IPS-18c (cell line): ENCODE measurements around the gene ABCA13.

Experiments used
- H3K4me3 ChIP-seq: 2 replicates; pipeline ENCODE4 v1.7.0; 2013; ENCODE audit warnings: low read depth, mild to moderate bottlenecking, low read length, moderate library complexity; ENCODE audit not compliant: insufficient read depth
- H3K9me3 ChIP-seq: one replicate; pipeline ENCODE4 v1.6.1; 2013; ENCODE audit warnings: mild to moderate bottlenecking, low read length, moderate library complexity; ENCODE audit not compliant: control insufficient read depth, insufficient read depth

Gene ABCA13

GRCh38 chr7:48307041-48307714 lies 135.9 kb downstream of the ABCA13 start:
- H3K9me3 ChIP-seq = peaks cover 3% of the 10 kb centered on the region
- no peak overlapping the region for H3K4me3 ChIP-seq

GRCh38 chr7:48309720-48310119 lies 138.5 kb downstream of the ABCA13 start:
- Histone ChIP-seq H3K4me3 (no peak overlapping the region), H3K9me3 (peaks cover 3% of the 10 kb centered on the region)

GRCh38 chr7:48311464-48312100 lies 140.3 kb downstream of the ABCA13 start:
- no peaks in the 10 kb centered on the region for H3K9me3 ChIP-seq
- no peak overlapping the region for H3K4me3 ChIP-seq

- Histone ChIP-seq H3K9me3 (no peaks in the 10 kb centered on the region), H3K4me3 (no peak overlapping the region)
These were observed 140.9 kb downstream of the ABCA13 start for GRCh38 chr7:48312151-48312550.

- Histone ChIP-seq H3K9me3 (no peaks in the 10 kb centered on the region), H3K4me3 (no peak overlapping the region)
These were observed 145.5 kb downstream of the ABCA13 start for GRCh38 chr7:48316768-48317167.

GRCh38 chr7:48317360-48317759 lies 146.1 kb downstream of the ABCA13 start:
- no peak overlapping the region for H3K4me3 ChIP-seq

GRCh38 chr7:48321319-48322010 lies 150.2 kb downstream of the ABCA13 start:
- Histone ChIP-seq H3K4me3 (no peak overlapping the region), H3K9me3 (peaks cover 2% of the 10 kb centered on the region)

More at GRCh38 chr7:48317360-48317759, 146.1 kb downstream of the ABCA13 start:
- H3K9me3 ChIP-seq = no peaks in the 10 kb centered on the region

GRCh38 chr7:48337012-48337621 lies 165.9 kb downstream of the ABCA13 start:
- Histone ChIP-seq H3K4me3 (no peak overlapping the region), H3K9me3 (no peaks in the 10 kb centered on the region)

GRCh38 chr7:48337781-48338180 lies 166.5 kb downstream of the ABCA13 start:
- no peak overlapping the region for H3K4me3 ChIP-seq

GRCh38 chr7:48347230-48347825 lies 176.1 kb downstream of the ABCA13 start:
- H3K4me3 ChIP-seq = no peak overlapping the region
- peaks cover 3% of the 10 kb centered on the region for H3K9me3 ChIP-seq

More at GRCh38 chr7:48337781-48338180, 166.5 kb downstream of the ABCA13 start:
- H3K9me3 ChIP-seq = no peaks in the 10 kb centered on the region

GRCh38 chr7:48350515-48350914 lies 179.3 kb downstream of the ABCA13 start:
- peaks cover 3% of the 10 kb centered on the region for H3K9me3 ChIP-seq
- H3K4me3 ChIP-seq = no peak overlapping the region

- H3K4me3 ChIP-seq = no peak overlapping the region
These were observed 180.6 kb downstream of the ABCA13 start for GRCh38 chr7:48351900-48352299.

GRCh38 chr7:48355346-48355745 lies 184.1 kb downstream of the ABCA13 start:
- Histone ChIP-seq H3K9me3 (no peaks in the 10 kb centered on the region), H3K4me3 (no peak overlapping the region)

More at GRCh38 chr7:48351900-48352299, 180.6 kb downstream of the ABCA13 start:
- H3K9me3 ChIP-seq = peaks cover 3% of the 10 kb centered on the region

- Histone ChIP-seq H3K4me3 (no peak overlapping the region), H3K9me3 (no peaks in the 10 kb centered on the region)
These were observed 189.3 kb downstream of the ABCA13 start for GRCh38 chr7:48360574-48360973.

- no peak overlapping the region for H3K4me3 ChIP-seq
These were observed 191.9 kb downstream of the ABCA13 start for GRCh38 chr7:48363174-48363573.

GRCh38 chr7:48365010-48365409 lies 193.8 kb downstream of the ABCA13 start:
- Histone ChIP-seq H3K4me3 (no peak overlapping the region), H3K9me3 (no peaks in the 10 kb centered on the region)

More at GRCh38 chr7:48363174-48363573, 191.9 kb downstream of the ABCA13 start:
- no peaks in the 10 kb centered on the region for H3K9me3 ChIP-seq

- Histone ChIP-seq H3K4me3 (no peak overlapping the region), H3K9me3 (no peaks in the 10 kb centered on the region)
These were observed 194.8 kb downstream of the ABCA13 start for GRCh38 chr7:48366096-48366495.
